PC-9 (cell line): ENCODE data around the gene NTF4.

Source experiments
- CTCF ChIP-seq: fragments of 200-600 bp; sonication (generic); conservative IDR thresholded peaks from 2 replicates; pipeline ENCODE4 v1.6.1; 2017; ENCODE audit warnings: mixed run types, antibody characterized with exemption, mild to moderate bottlenecking, moderate library complexity
- EZH2 ChIP-seq: fragments of 200-600 bp; sonication (generic); IDR thresholded peaks from 2 replicates; pipeline ENCODE4 v1.8.0; 2017; ENCODE audit warnings: antibody characterized with exemption, low read depth

DNA sequence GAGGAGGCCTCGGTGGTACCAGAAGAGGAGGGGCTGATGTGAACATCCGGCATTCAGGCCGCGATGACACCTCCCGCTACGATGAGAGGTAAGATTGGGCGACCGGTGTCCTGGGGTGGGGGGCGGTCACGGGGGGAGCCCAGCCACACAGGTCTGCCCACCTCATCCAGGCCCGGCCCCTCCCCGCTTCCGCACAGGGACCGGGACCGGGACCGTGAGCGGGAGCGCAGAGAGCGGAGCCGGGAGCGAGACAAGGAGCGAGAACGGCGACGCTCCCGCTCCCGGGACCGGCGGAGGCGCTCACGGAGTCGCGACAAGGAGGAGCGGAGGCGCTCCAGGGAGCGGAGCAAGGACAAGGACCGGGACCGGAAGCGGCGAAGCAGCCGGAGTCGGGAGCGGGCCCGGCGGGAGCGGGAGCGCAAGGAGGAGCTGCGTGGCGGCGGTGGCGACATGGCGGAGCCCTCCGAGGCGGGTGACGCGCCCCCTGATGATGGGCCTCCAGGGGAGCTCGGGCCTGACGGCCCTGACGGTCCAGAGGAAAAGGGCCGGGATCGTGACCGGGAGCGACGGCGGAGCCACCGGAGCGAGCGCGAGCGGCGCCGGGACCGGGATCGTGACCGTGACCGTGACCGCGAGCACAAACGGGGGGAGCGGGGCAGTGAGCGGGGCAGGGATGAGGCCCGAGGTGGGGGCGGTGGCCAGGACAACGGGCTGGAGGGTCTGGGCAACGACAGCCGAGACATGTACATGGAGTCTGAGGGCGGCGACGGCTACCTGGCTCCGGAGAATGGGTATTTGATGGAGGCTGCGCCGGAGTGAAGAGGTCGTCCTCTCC is 43.2 kb upstream of the NTF4 start:
- TF ChIP-seq EZH2 (no peak), CTCF (no peak)
